Activated CD8-positive, alpha-beta memory T cell treated with anti-CD3 and anti-CD28 coated beads, Interleukin-2, amount 50 U/mL, for 48 hours (primary cell): ENCODE data around the gene DNAJB12.
"Not testable (repeated sequence)": the region's sequence is repeated elsewhere in the genome, so short reads cannot be mapped to it uniquely, and the experiment has no call there.

Experiments used
- DNase-seq: peaks from one replicate; pipeline ENCODE4 v3.0.0-alpha.2; 2020

DNAJB12 gene

GRCh38 chr10:72354356-72355213, at the start of gene DNAJB12:
Gene DNAJB12 (minus strand): TSS chr10:72354919. CDS start chr10:72354897, 22 bp downstream.
- DNase-seq = peak; percentile 93

GRCh38 chr10:72395581-72395980, 40.9 kb upstream of the DNAJB12 start:
- not testable (repeated sequence) for DNase-seq

GRCh38 chr10:72392571-72392970, 37.9 kb upstream of the DNAJB12 start:
- DNase-seq = no peak

GRCh38 chr10:72390764-72391163, 36.0 kb upstream of the DNAJB12 start:
- DNase-seq = no peak

- no peak for DNase-seq
Measured at GRCh38 chr10:72389716-72390115, 35.0 kb upstream of the DNAJB12 start.

GRCh38 chr10:72389014-72389413, 34.3 kb upstream of the DNAJB12 start:
- no peak for DNase-seq

- DNase-seq = no peak
Measured at GRCh38 chr10:72388062-72388461, 33.3 kb upstream of the DNAJB12 start.

- no peak for DNase-seq
Measured at GRCh38 chr10:72386916-72387586, 32.3 kb upstream of the DNAJB12 start.

- no peak for DNase-seq
Measured at GRCh38 chr10:72385724-72386123, 31.0 kb upstream of the DNAJB12 start.

GRCh38 chr10:72384982-72385381, 30.3 kb upstream of the DNAJB12 start:
- not testable (repeated sequence) for DNase-seq

- no peak for DNase-seq
Measured at GRCh38 chr10:72379776-72380175, 25.1 kb upstream of the DNAJB12 start.

GRCh38 chr10:72379062-72379461, 24.3 kb upstream of the DNAJB12 start:
- no peak for DNase-seq

GRCh38 chr10:72375585-72375984, 20.9 kb upstream of the DNAJB12 start:
- DNase-seq = no peak

GRCh38 chr10:72375173-72375572, 20.5 kb upstream of the DNAJB12 start:
- no peak for DNase-seq

- DNase-seq = no peak
Measured at GRCh38 chr10:72370201-72370722, 15.5 kb upstream of the DNAJB12 start.

- peak; percentile 26 for DNase-seq
Measured at GRCh38 chr10:72367301-72367960, 12.7 kb upstream of the DNAJB12 start.

- DNase-seq = peak; percentile 32
Measured at GRCh38 chr10:72365106-72365895, 10.6 kb upstream of the DNAJB12 start.

GRCh38 chr10:72364239-72364777, 9.6 kb upstream of the DNAJB12 start:
- peak; percentile 88 for DNase-seq

GRCh38 chr10:72356987-72357386, 2.3 kb upstream of the DNAJB12 start:
- DNase-seq = no peak

- DNase-seq = no peak
Measured at GRCh38 chr10:72356115-72356514, 1.4 kb upstream of the DNAJB12 start.

GRCh38 chr10:72355214-72355555, 466 bp upstream of the DNAJB12 start:
- DNase-seq = no peak

GRCh38 chr10:72353965-72354355, 759 bp downstream of the DNAJB12 start:
- no peak for DNase-seq
